ENCODE measurements around the gene ARHGAP30. TPM values are rescaled to one million over a fixed set of nuclear protein-coding genes. Genes with fewer than 3 reads are reported as not detected.

ARHGAP30 gene
- total and polyA plus RNA-seq, 2 of the 4 experiments (the other 2 are of a cell fraction) = 0.02 TPM; not detected in 1

DNA sequence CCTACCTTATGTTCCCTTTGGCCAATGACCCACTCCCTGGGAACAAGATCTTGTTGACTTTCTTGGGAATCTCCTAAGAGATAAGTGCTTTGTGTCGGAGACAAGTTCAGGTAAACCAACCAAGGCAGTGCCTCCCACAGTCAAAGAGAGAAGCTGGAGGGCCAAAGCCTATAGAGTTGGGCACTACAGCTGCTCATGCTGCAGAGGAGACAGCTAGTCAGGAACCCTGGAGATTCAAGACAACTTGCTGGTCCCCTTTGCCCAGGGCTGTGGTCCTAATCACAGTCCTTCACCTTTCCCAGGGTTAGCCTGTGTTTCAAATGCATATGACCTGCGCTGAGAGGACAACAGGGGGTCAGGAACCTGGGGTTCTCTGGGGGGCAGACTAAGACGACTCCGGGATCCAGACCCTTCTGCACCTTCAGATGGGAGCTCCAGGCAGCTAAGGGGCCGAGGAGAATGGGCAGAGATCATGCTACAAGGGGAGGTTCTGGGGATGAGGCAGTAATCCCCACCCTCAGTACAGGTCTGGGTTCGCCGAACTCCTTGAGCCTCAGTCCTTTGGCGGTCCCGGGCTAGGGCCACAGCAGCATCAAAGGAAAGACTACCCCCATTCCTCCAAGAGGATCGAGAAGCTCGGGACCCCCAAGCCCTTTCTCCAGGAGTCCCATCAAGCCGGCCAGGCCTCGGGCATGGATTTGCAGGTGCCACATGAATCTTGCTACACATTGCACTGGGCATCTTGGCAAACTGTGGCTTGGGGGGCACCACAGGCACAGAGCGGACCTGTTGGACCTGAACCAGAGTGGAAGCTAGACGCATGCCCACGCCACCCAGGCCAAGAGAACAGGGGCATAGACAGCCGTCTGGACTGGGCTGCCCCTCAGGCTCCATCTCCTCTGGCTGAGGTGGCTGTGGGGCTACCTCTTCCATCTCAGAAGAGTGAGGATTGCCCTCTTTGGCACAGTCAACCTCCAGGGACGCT, 22.0 kb downstream of the ARHGAP30 start:
- Histone ChIP-seq H3K23ac (ENCODE audit: low read depth, low read length) (no peak overlapping the region), H4K91ac (ENCODE audit: insufficient read depth, low read depth, low read length) (no peak overlapping the region), H2BK120ac (ENCODE audit: low read depth, low read length) (no peak overlapping the region), H3K4me2 (ENCODE audit: low read depth, low read length) (no peak overlapping the region), H2BK5ac (ENCODE audit: low read depth, low read length, poor library complexity, severe bottlenecking) (no peak overlapping the region), H3K4me1 (ENCODE audit: control insufficient read depth, insufficient read depth, low read length) (no peaks in the 10 kb centered on the region; the same call in 1 of the 2 replicates), H4K20me1 (ENCODE audit: insufficient read depth, low read length) (no peaks in the 10 kb centered on the region), H4K8ac (ENCODE audit: low read depth in 2 of 2, low read length in 2 of 2) (no peak overlapping the region), H2BK20ac (ENCODE audit: low read depth, low read length) (no peak overlapping the region), H3K14ac (replicated peaks; ENCODE audit: low read depth, low read length) (no peak overlapping the region), H3K79me1 (ENCODE audit: low read depth in 1 of 2, low read length in 2 of 2) (peaks cover 15 to 24% of the 10 kb centered on the region in 2 experiments), H3K18ac (ENCODE audit: low read depth, low read length) (no peak overlapping the region), H2AK9ac (replicated peaks; ENCODE audit: low read depth, low read length, poor library complexity) (no peak overlapping the region), H3K36me3 (ENCODE audit: control insufficient read depth, insufficient read depth, low read length) (peaks cover under 1% of the 10 kb centered on the region; the same call in 1 of the 2 replicates), H3K27me3 (ENCODE audit: control insufficient read depth, insufficient read depth, low read length) (no peaks in the 10 kb centered on the region), H2AFZ (replicated peaks; ENCODE audit: low read length, poor library complexity) (no peak overlapping the region), H3K4ac (ENCODE audit: low read depth, low read length) (no peak overlapping the region), H4K5ac (ENCODE audit: low read depth, low read length) (no peak overlapping the region), H2AK5ac (ENCODE audit: low read depth, low read length) (no peak overlapping the region), H3K9me3 (ENCODE audit: control insufficient read depth, insufficient read depth, low read length) (no peaks in the 10 kb centered on the region), H2BK15ac (ENCODE audit: low read depth, low read length) (no peak overlapping the region), H3K9ac (ENCODE audit: low read depth, low read length) (no peak overlapping the region), H3K4me3 (ENCODE audit: insufficient read depth, low read depth, low read length) (no peak overlapping the region), H3K9me1 (ENCODE audit: insufficient read depth, low read length) (no peaks in the 10 kb centered on the region), H3K56ac (ENCODE audit: extremely low read depth, insufficient read depth, low read length) (no peak overlapping the region), H3K27ac (ENCODE audit: insufficient read depth, low read length) (no peak overlapping the region)
- ChIA-PET CTCF (interaction anchor here (2.2 kb wide), 1 partner anchor 50 kb away, joined by 10 read pairs; no protein-coding TSS in a partner anchor), POLR2A (ENCODE audit: unreplicated experiment) (no interaction called here)
- in situ Hi-C loops (cut with MboI; ENCODE audit: low sequenced_read_pairs) (loop anchor here (5.0 kb wide), 1 partner anchor 50 kb away; no protein-coding TSS in a partner anchor), intact Hi-C loops (cut with micrococcal nuclease) (loop anchor here (5.0 kb wide), 1 partner anchor 35 kb away; no protein-coding TSS in a partner anchor), dilution Hi-C loops (cut with HindIII; ENCODE audit: low sequenced_read_pairs, unreplicated experiment) (no loop called here)
- TF ChIP-seq POLR2A (IDR thresholded peaks at IDR 0.05; ENCODE audit: low read depth, low read length) = no peak
- no peak for TF ChIP-seq RAD21 (IDR thresholded peaks at IDR 0.05; ENCODE audit: low read length)
- TF ChIP-seq MAZ (IDR thresholded peaks at IDR 0.05; ENCODE audit: borderline replicate concordance, low read depth, low read length) = no peak
- TF ChIP-seq MXI1 (IDR thresholded peaks at IDR 0.05; ENCODE audit: borderline replicate concordance, low read depth, low read length) = no peak
- TF ChIP-seq, protein P1, sequence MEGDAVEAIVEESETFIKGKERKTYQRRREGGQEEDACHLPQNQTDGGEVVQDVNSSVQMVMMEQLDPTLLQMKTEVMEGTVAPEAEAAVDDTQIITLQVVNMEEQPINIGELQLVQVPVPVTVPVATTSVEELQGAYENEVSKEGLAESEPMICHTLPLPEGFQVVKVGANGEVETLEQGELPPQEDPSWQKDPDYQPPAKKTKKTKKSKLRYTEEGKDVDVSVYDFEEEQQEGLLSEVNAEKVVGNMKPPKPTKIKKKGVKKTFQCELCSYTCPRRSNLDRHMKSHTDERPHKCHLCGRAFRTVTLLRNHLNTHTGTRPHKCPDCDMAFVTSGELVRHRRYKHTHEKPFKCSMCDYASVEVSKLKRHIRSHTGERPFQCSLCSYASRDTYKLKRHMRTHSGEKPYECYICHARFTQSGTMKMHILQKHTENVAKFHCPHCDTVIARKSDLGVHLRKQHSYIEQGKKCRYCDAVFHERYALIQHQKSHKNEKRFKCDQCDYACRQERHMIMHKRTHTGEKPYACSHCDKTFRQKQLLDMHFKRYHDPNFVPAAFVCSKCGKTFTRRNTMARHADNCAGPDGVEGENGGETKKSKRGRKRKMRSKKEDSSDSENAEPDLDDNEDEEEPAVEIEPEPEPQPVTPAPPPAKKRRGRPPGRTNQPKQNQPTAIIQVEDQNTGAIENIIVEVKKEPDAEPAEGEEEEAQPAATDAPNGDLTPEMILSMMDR (conservative IDR thresholded peaks at IDR 0.05; ENCODE audit: low read depth, low read length) = no peak
- BruUV-seq (replicated peaks) = no TSS peak
- ATAC-seq (ENCODE audit: low read depth) = no peak
- 73% methylated on average over 4 of the region's 18 CpGs; no CpG with 5 or more reads in 1 of the 2 experiments for WGBS, 2 experiments (ENCODE audit: extremely low coverage in 2 of 2, insufficient read length in 1 of 2)
- DNase-seq = no peak

Data from IMR-90 (cell line).